Activated B cell treated with CpG ODN at 0.5 μM for 24 hours (primary cell): ENCODE results near the gene SERPING1. TPM values are rescaled to one million over a fixed set of nuclear protein-coding genes. Genes with fewer than 3 reads are reported as not detected.

Experiments used
- ATAC-seq: fragments of 200-7000 bp; cut with Tn5 transposase; one replicate; pipeline ENCODE4 v1.10.0; 2021; ENCODE audit warnings: low read depth, mild to moderate bottlenecking, moderate library complexity
- CTCF ChIA-PET: fragments of 350-600 bp; sonication (Branson Sonifier 250); formaldehyde crosslinking; loops from one replicate; lab custom pipeline; 2021; ENCODE audit warnings: antibody characterized with exemption; lab: Charles Lee
- POLR2A ChIA-PET: fragments of 350-600 bp; sonication (Branson Sonifier 250); formaldehyde crosslinking; loops from one replicate; lab custom pipeline; 2021; ENCODE audit warnings: antibody characterized with exemption; lab: Charles Lee
- DNase-seq: peaks from one replicate; pipeline ENCODE4 v3.0.0; 2022
- H3K27ac Mint-ChIP-seq: one replicate; pipeline ENCODE4 v1.8.0; 2020; ENCODE audit warnings: mixed read lengths
- H3K27me3 Mint-ChIP-seq: one replicate; pipeline ENCODE4 v1.8.0; 2021; ENCODE audit warnings: mixed read lengths
- H3K36me3 Mint-ChIP-seq: one replicate; pipeline ENCODE4 v1.8.0; 2021; ENCODE audit warnings: low read depth, mixed read lengths
- H3K4me1 Mint-ChIP-seq: one replicate; pipeline ENCODE4 v1.8.0; 2021; ENCODE audit warnings: mixed read lengths
- H3K4me3 Mint-ChIP-seq: one replicate; pipeline ENCODE4 v1.8.0; 2020; ENCODE audit warnings: mild to moderate bottlenecking, mixed read lengths
- H3K9me3 Mint-ChIP-seq: one replicate; pipeline ENCODE4 v1.8.0; 2020; ENCODE audit warnings: mixed read lengths
- CTCF ChIP-seq: fragments of 200-600 bp; IDR thresholded peaks from one replicate; pipeline ENCODE4 v1.8.0; 2022; ENCODE audit warnings: antibody characterized with exemption, mild to moderate bottlenecking
- intact Hi-C: fragments of 100-400 bp; cut with micrococcal nuclease; formaldehyde crosslinking; loops from one replicate; pipeline ENCODE4 v1.15.1; 2024
- total RNA-seq: library from RNA; stranded (reverse); gene quantifications from 2 replicates; pipeline ENCODE4 v1.2.3, GENCODE V29; 2022

Gene SERPING1
- total RNA-seq, 1 donor from 2014 or later: not detected

- Mint-ChIP-seq H3K4me3 (no peak overlapping the region), H3K9me3 (no peaks in the 10 kb centered on the region), H3K27me3 (peaks cover 58% of the 10 kb centered on the region), H3K4me1 (peaks cover 40% of the 10 kb centered on the region), H3K27ac (no peak overlapping the region), H3K36me3 (no peaks in the 10 kb centered on the region)
- intact Hi-C loops: loop anchor here (1.0 to 2.0 kb wide), 3 partner anchors 118 to 156 kb away; no protein-coding TSS in a partner anchor
- no peak for TF ChIP-seq CTCF
- POLR2A ChIA-PET: interaction anchor here (0.6 to 1.5 kb wide), 4 partner anchors 12 to 305 kb away, joined by 3 to 6 read pairs (median 4); no protein-coding TSS in a partner anchor
- DNase-seq (peak; percentile 65), ATAC-seq (peak; percentile 82)
- CTCF ChIA-PET: interaction anchor here (0.9 to 6.2 kb wide), 15 partner anchors 9 to 298 kb away, joined by 3 to 77 read pairs (median 4); partner anchors contain the start of gene UBE2L6
Observed at GRCh38 chr11:57644748-57645688, 47.5 kb downstream of the SERPING1 start.

DNA sequence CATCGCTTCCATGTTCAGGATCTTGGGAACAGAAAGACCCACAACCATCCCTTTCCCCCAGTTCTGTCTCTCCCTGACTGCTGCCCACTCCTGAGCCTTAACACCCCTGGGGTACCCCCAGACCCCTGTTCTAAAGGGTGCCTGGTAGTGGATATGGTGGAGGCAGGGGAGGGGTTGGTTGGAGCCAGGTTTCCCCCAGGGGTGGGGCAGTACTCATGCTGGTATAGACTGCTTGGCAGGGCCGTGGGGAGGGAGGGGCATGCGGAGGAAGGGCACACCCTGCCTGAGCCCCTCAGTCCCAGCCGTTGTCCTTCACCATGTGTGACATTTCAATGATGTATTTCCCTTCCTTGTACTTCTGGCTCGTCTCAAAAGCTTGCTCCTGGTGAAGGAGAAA lies 48.2 kb downstream of the SERPING1 start:
- DNase-seq (no peak), ATAC-seq (no peak)
- Mint-ChIP-seq H3K36me3 (no peaks in the 10 kb centered on the region), H3K27ac (no peak overlapping the region), H3K27me3 (peaks cover 63% of the 10 kb centered on the region), H3K9me3 (no peaks in the 10 kb centered on the region), H3K4me1 (peaks cover 42% of the 10 kb centered on the region), H3K4me3 (no peak overlapping the region)
- no peak for TF ChIP-seq CTCF
- ChIA-PET CTCF (interaction anchor here (1.1 to 6.2 kb wide), 4 partner anchors 11 to 299 kb away, joined by 3 to 77 read pairs (median 18); partner anchors contain the start of gene UBE2L6), POLR2A (no interaction called here)
- intact Hi-C loops: loop anchor here (2.0 kb wide), 1 partner anchor 155 kb away; no protein-coding TSS in a partner anchor

GRCh38 chr11:57646194-57646798 lies 48.8 kb downstream of the SERPING1 start:
- DNase-seq: no peak
- H3K27me3 Mint-ChIP-seq: peaks cover 69% of the 10 kb centered on the region
- no peaks in the 10 kb centered on the region for H3K9me3 Mint-ChIP-seq
- H3K27ac Mint-ChIP-seq: no peak overlapping the region
- no peak for ATAC-seq
- no peak overlapping the region for H3K4me3 Mint-ChIP-seq
- H3K4me1 Mint-ChIP-seq: peaks cover 41% of the 10 kb centered on the region
- TF ChIP-seq CTCF: no peak
- CTCF ChIA-PET: interaction anchor here (0.9 to 1.7 kb wide), 4 partner anchors 78 to 188 kb away, joined by 3 to 7 read pairs (median 3); partner anchors contain the start of gene UBE2L6
- no peaks in the 10 kb centered on the region for H3K36me3 Mint-ChIP-seq
- POLR2A ChIA-PET: interaction anchor here (0.7 kb wide), 1 partner anchor 9 kb away, joined by 6 read pairs; no protein-coding TSS in a partner anchor
- intact Hi-C loops: no loop called here

DNA sequence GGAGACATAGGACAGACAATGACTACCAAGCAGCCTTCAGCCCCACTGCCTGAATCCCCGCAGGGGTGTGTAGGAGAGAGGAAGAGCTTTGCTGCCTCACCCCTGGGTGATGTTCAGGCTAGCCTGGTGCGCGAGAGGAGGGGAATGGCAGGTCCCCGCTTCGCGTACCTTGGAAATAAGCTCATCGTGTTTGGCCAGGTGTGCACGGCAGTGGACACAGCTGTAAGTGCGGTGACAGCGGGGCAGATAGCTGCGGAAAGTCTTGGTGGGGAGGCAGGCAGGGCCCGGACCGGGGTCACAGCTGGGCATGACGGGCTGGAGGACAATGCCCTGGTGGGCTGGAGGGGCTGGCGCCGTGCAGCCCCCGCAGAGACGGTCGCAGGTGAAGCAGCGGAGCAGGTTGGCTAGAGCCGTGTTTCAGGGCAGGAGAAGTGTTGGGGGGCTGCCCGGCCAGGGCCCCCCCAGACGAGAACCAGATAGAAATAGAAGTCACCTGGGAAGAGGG lies 49.4 kb downstream of the SERPING1 start:
- intact Hi-C loops: no loop called here
- ChIA-PET POLR2A (interaction anchor here (0.5 to 0.7 kb wide), 2 partner anchors 9 to 21 kb away, joined by 6 read pairs; no protein-coding TSS in a partner anchor), CTCF (interaction anchor here (0.9 to 1.7 kb wide), 4 partner anchors 79 to 189 kb away, joined by 3 to 7 read pairs (median 3); partner anchors contain the start of gene UBE2L6)
- DNase-seq (no peak), ATAC-seq (no peak)
- Mint-ChIP-seq H3K9me3 (no peaks in the 10 kb centered on the region), H3K36me3 (no peaks in the 10 kb centered on the region), H3K4me3 (no peak overlapping the region), H3K4me1 (peaks cover 37% of the 10 kb centered on the region), H3K27me3 (peaks cover 72% of the 10 kb centered on the region), H3K27ac (no peak overlapping the region)
- TF ChIP-seq CTCF: no peak
